Stomach (tissue), 4 donors: ENCODE measurements around the gene HTR1D.

Source experiments
- POLR2A ChIP-seq, 4 donors: fragments of 450-650 bp; IDR thresholded peaks; one replicate each; pipeline ENCODE4 v1.6.1; 2016; ENCODE audit warnings: antibody characterized with exemption in 4 of 4, control low read depth in 2 of 4, mild to moderate bottlenecking in 1 of 4, moderate library complexity in 1 of 4
- POLR2AphosphoS5 ChIP-seq, 3 donors: sonication (generic); formaldehyde crosslinking; IDR thresholded peaks; one replicate each; pipeline ENCODE4 v1.6.1; 2016; ENCODE audit warnings: antibody characterized with exemption in 3 of 3
- TF ChIP-seq, protein P1 (sequence below), 7 experiments: fragments of 450-650 bp in 4 of 7; fragments of 200-600 bp in 3 of 7; sonication (generic) in 3 of 7; IDR thresholded peaks; one replicate each; pipeline ENCODE4 v1.5.1; 2016 to 2019; ENCODE audit warnings: antibody characterized with exemption in 7 of 7, control low read depth in 2 of 7, mild to moderate bottlenecking in 1 of 7

DNA sequence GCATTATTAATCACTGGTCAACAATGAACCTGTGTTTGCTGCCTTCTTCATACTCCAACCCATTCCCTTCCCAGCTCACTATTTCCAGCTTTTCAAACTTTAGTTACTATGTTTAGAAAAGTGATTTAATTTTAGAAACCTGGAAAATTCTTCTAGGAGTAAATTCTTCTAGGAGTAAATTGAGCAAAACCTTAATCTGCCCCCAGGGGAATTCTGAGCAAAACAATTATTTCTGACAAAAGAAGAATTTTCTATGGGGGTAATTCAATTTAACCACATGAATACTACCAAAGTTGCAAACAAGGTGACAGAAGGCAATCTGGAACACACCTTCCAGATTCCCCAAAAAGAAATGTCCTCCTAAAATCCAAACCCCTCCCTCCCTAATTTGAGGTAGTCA, 50.4 kb downstream of the HTR1D start:
- TF ChIP-seq POLR2AphosphoS5 (IDR thresholded peaks at IDR 0.05) (no peak), POLR2A (IDR thresholded peaks at IDR 0.05) (no peak)
- TF ChIP-seq, protein P1, sequence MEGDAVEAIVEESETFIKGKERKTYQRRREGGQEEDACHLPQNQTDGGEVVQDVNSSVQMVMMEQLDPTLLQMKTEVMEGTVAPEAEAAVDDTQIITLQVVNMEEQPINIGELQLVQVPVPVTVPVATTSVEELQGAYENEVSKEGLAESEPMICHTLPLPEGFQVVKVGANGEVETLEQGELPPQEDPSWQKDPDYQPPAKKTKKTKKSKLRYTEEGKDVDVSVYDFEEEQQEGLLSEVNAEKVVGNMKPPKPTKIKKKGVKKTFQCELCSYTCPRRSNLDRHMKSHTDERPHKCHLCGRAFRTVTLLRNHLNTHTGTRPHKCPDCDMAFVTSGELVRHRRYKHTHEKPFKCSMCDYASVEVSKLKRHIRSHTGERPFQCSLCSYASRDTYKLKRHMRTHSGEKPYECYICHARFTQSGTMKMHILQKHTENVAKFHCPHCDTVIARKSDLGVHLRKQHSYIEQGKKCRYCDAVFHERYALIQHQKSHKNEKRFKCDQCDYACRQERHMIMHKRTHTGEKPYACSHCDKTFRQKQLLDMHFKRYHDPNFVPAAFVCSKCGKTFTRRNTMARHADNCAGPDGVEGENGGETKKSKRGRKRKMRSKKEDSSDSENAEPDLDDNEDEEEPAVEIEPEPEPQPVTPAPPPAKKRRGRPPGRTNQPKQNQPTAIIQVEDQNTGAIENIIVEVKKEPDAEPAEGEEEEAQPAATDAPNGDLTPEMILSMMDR (IDR thresholded peaks at IDR 0.05) = no peak
